ENCODE data around the gene DHRS3.

Gene DHRS3

GRCh38 chr1:12595757-12596006 is 22.3 kb downstream of the DHRS3 start:
- no peak for TF ChIP-seq CTCF (IDR thresholded peaks at IDR 0.05; ENCODE audit: low read depth, low read length, missing control alignments)
- in situ Hi-C loops (cut with HindIII; ENCODE audit: low sequenced_read_pairs) = no loop called here
- DNase-seq (ENCODE audit: low read depth) = no peak
- H3K4me3 ChIP-seq (ENCODE audit: low read depth, low read length) = peak overlapping the region; percentile 37

- no peak for DNase-seq (ENCODE audit: low read depth)
- no peak for TF ChIP-seq CTCF (IDR thresholded peaks at IDR 0.05; ENCODE audit: low read depth, low read length, missing control alignments)
- in situ Hi-C loops (cut with HindIII; ENCODE audit: low sequenced_read_pairs) = no loop called here
- peak overlapping the region; percentile 37 for H3K4me3 ChIP-seq (ENCODE audit: low read depth, low read length)
These were observed 22.8 kb downstream of the DHRS3 start for GRCh38 chr1:12594966-12595756.

GRCh38 chr1:12594490-12594889 is 23.5 kb downstream of the DHRS3 start:
- peak; percentile 11 for TF ChIP-seq CTCF (IDR thresholded peaks at IDR 0.05; ENCODE audit: low read depth, low read length, missing control alignments)
- peak overlapping the region; percentile 19 for H3K4me3 ChIP-seq (ENCODE audit: low read depth, low read length)
- in situ Hi-C loops (cut with HindIII; ENCODE audit: low sequenced_read_pairs) = no loop called here
- no peak for DNase-seq (ENCODE audit: low read depth)

GRCh38 chr1:12593621-12594066 is 24.4 kb downstream of the DHRS3 start:
- no peak overlapping the region for H3K4me3 ChIP-seq (ENCODE audit: low read depth, low read length)
- in situ Hi-C loops (cut with HindIII; ENCODE audit: low sequenced_read_pairs) = no loop called here
- DNase-seq (ENCODE audit: low read depth) = no peak
- TF ChIP-seq CTCF (IDR thresholded peaks at IDR 0.05; ENCODE audit: low read depth, low read length, missing control alignments) = no peak

- in situ Hi-C loops (cut with HindIII; ENCODE audit: low sequenced_read_pairs) = no loop called here
- TF ChIP-seq CTCF (IDR thresholded peaks at IDR 0.05; ENCODE audit: low read depth, low read length, missing control alignments) = no peak
- DNase-seq (ENCODE audit: low read depth) = no peak
- H3K4me3 ChIP-seq (ENCODE audit: low read depth, low read length) = no peak overlapping the region
These were observed 25.5 kb downstream of the DHRS3 start for GRCh38 chr1:12592496-12592895.

- in situ Hi-C loops (cut with HindIII; ENCODE audit: low sequenced_read_pairs) = no loop called here
- DNase-seq (ENCODE audit: low read depth) = no peak
- H3K4me3 ChIP-seq (ENCODE audit: low read depth, low read length) = no peak overlapping the region
- no peak for TF ChIP-seq CTCF (IDR thresholded peaks at IDR 0.05; ENCODE audit: low read depth, low read length, missing control alignments)
These were observed 26.6 kb downstream of the DHRS3 start for GRCh38 chr1:12591267-12591938.

Data from astrocyte of the cerebellum (primary cell).